ENCODE data around the gene CORO7. TPM values are rescaled to one million over a fixed set of nuclear protein-coding genes. Genes with fewer than 3 reads are reported as not detected.

Gene CORO7
- total and polyA plus RNA-seq, 9 of the 15 experiments (the other 6 are each of a cell fraction or from before 2014, with no cell fraction given), result 0.45 to 77.2 (median 18.7) TPM

DNA sequence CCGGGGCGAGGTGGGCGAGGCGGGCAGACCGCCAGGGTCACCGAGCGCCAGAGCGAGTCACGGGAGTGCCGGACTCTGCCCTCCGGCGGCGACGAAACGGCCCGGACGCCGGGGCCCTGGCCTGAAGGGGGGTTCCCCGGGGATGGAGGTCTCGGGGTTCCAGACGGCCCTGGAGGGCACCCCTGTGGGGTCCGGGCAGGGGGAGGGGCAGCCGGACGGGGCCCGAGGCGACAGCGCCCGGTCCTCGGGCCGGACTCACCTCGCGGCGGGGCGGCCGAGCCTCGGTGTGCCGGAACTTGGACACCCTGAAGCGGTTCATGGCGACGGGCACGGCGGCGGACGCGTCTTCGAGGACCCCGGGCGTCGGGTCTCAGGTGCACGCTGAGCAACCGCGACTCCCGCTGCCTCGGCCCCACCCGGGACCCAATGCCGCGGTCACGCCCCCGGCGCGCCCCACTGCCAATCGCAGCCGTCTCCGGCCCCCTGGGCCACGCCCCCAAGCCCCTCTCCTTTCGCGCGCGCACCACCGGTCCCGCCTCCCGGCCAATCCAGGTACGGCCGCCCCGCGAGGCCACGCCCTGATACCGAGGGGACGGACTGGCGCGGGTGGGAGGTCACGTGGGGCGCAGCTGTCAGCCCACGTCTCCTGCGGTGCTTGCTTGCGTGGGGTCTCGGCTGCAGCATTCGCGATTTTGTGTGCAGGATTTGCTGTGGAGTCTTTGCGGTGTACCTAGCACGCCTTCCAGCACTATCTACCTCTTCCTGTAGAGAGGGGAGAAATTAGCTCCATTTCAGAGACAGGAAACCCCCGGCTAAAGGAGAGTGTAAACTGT, at the start of gene CORO7 (continued):
- TF ChIP-seq SIN3A (IDR thresholded peaks at IDR 0.05; ENCODE audit: borderline replicate concordance in 2 of 2, control insufficient read depth in 1 of 2, low read depth in 2 of 2, low read length in 2 of 2) (peak in 1 of 2 experiments; percentile 79; a peak in 2 of 4 replicates), MED1 (CRISPR knock-in tag; IDR thresholded peaks at IDR 0.05; ENCODE audit: borderline replicate concordance) (0 out of 2 replicates have a peak, but pooled peaks have one; percentile 63), RAD51 (IDR thresholded peaks at IDR 0.05; ENCODE audit: borderline replicate concordance, low read depth) (peak; percentile 97), GATAD2B (IDR thresholded peaks at IDR 0.05; ENCODE audit: borderline replicate concordance) (0 out of 2 replicates have a peak, but pooled peaks have one; percentile 43), ZNF644 (tag; IDR thresholded peaks at IDR 0.05; ENCODE audit: low read depth) (no peak), TAF1 (IDR thresholded peaks at IDR 0.05; ENCODE audit: control insufficient read depth, extremely low read depth, insufficient read depth, low read length, severe bottlenecking) (peak; percentile 12), ATF7 (IDR thresholded peaks at IDR 0.05) (0 out of 2 replicates have a peak, but pooled peaks have one; percentile 58), CBFA2T2 (conservative IDR thresholded peaks at IDR 0.05) (peak; percentile 79), TARDBP (IDR thresholded peaks at IDR 0.05) (peak; percentile 75; the same call in 1 of the 2 replicates), HDAC2 (IDR thresholded peaks at IDR 0.05) (peak; percentile 70; the same call in 1 of the 2 replicates), SMAD4 (CRISPR knock-in tag; conservative IDR thresholded peaks at IDR 0.05) (0 out of 2 replicates have a peak, but pooled peaks have one; percentile 13), ZNF232 (CRISPR knock-in tag; IDR thresholded peaks at IDR 0.05) (no peak), MBD2 (IDR thresholded peaks at IDR 0.05; ENCODE audit: borderline replicate concordance, low read depth) (peak; percentile 19; the same call in 1 of the 2 replicates)
- TF ChIP-seq, protein P1, sequence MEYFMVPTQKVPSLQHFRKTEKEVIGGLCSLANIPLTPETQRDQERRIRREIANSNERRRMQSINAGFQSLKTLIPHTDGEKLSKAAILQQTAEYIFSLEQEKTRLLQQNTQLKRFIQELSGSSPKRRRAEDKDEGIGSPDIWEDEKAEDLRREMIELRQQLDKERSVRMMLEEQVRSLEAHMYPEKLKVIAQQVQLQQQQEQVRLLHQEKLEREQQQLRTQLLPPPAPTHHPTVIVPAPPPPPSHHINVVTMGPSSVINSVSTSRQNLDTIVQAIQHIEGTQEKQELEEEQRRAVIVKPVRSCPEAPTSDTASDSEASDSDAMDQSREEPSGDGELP (CRISPR knock-in tag; IDR thresholded peaks at IDR 0.05; ENCODE audit: borderline replicate concordance), result peak; percentile 98
- TF ChIP-seq, protein P2, sequence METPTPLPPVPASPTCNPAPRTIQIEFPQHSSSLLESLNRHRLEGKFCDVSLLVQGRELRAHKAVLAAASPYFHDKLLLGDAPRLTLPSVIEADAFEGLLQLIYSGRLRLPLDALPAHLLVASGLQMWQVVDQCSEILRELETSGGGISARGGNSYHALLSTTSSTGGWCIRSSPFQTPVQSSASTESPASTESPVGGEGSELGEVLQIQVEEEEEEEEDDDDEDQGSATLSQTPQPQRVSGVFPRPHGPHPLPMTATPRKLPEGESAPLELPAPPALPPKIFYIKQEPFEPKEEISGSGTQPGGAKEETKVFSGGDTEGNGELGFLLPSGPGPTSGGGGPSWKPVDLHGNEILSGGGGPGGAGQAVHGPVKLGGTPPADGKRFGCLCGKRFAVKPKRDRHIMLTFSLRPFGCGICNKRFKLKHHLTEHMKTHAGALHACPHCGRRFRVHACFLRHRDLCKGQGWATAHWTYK (CRISPR knock-in tag; IDR thresholded peaks at IDR 0.05), result peak; percentile 16; the same call in 1 of the 2 replicates
- TF ChIP-seq, protein P3, sequence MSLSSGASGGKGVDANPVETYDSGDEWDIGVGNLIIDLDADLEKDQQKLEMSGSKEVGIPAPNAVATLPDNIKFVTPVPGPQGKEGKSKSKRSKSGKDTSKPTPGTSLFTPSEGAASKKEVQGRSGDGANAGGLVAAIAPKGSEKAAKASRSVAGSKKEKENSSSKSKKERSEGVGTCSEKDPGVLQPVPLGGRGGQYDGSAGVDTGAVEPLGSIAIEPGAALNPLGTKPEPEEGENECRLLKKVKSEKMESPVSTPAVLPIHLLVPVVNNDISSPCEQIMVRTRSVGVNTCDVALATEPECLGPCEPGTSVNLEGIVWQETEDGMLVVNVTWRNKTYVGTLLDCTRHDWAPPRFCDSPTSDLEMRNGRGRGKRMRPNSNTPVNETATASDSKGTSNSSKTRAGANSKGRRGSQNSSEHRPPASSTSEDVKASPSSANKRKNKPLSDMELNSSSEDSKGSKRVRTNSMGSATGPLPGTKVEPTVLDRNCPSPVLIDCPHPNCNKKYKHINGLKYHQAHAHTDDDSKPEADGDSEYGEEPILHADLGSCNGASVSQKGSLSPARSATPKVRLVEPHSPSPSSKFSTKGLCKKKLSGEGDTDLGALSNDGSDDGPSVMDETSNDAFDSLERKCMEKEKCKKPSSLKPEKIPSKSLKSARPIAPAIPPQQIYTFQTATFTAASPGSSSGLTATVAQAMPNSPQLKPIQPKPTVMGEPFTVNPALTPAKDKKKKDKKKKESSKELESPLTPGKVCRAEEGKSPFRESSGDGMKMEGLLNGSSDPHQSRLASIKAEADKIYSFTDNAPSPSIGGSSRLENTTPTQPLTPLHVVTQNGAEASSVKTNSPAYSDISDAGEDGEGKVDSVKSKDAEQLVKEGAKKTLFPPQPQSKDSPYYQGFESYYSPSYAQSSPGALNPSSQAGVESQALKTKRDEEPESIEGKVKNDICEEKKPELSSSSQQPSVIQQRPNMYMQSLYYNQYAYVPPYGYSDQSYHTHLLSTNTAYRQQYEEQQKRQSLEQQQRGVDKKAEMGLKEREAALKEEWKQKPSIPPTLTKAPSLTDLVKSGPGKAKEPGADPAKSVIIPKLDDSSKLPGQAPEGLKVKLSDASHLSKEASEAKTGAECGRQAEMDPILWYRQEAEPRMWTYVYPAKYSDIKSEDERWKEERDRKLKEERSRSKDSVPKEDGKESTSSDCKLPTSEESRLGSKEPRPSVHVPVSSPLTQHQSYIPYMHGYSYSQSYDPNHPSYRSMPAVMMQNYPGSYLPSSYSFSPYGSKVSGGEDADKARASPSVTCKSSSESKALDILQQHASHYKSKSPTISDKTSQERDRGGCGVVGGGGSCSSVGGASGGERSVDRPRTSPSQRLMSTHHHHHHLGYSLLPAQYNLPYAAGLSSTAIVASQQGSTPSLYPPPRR (CRISPR knock-in tag; IDR thresholded peaks at IDR 0.05; ENCODE audit: borderline replicate concordance), result 0 out of 2 replicates have a peak, but pooled peaks have one; percentile 14
- TF ChIP-seq, protein P4, sequence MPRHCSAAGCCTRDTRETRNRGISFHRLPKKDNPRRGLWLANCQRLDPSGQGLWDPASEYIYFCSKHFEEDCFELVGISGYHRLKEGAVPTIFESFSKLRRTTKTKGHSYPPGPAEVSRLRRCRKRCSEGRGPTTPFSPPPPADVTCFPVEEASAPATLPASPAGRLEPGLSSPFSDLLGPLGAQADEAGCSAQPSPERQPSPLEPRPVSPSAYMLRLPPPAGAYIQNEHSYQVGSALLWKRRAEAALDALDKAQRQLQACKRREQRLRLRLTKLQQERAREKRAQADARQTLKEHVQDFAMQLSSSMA (CRISPR knock-in tag; IDR thresholded peaks at IDR 0.05), result no peak

Data from K562 (cell line).